Fibroblast of lung (primary cell): ENCODE results near the gene PDE6D. TPM values are rescaled to one million over a fixed set of nuclear protein-coding genes. Genes with fewer than 3 reads are reported as not detected.

ENCODE experiments used
- DNase-seq, 2 donors: peaks; one replicate each; pipeline versions ENCODE4 v3.0.0 to v3.0.0-alpha.2; 2010; ENCODE audit warnings: low read depth in 2 of 2
- H2AFZ ChIP-seq: 2 replicates; pipeline ENCODE4 v1.5.1; 2012; ENCODE audit warnings: low read length, control low read depth, inconsistent platforms
- H3K27ac ChIP-seq: 2 replicates; pipeline ENCODE4 v1.5.1; 2011; ENCODE audit warnings: low read length, control low read depth; ENCODE audit not compliant: insufficient read depth
- H3K27me3 ChIP-seq: 2 replicates; pipeline ENCODE4 v1.5.1; 2011; ENCODE audit warnings: mild to moderate bottlenecking, low read length; ENCODE audit not compliant: control insufficient read depth, insufficient read depth
- H3K36me3 ChIP-seq: 2 replicates; pipeline ENCODE4 v1.5.1; 2011; ENCODE audit warnings: low read length; ENCODE audit not compliant: control insufficient read depth, insufficient read depth
- H3K4me1 ChIP-seq: 2 replicates; pipeline ENCODE4 v1.5.1; 2011; ENCODE audit warnings: low read length; ENCODE audit not compliant: control insufficient read depth, insufficient read depth; ENCODE audit errors: extremely low read depth
- H3K4me2 ChIP-seq: 2 replicates; pipeline ENCODE4 v1.5.1; 2011; ENCODE audit warnings: low read length, control low read depth; ENCODE audit not compliant: insufficient read depth; ENCODE audit errors: extremely low read depth
- H3K4me3 ChIP-seq, 4 experiments: fragments of 200-600 bp in 1 of 4; sonication (generic) in 1 of 4; replicated peaks in 1 of 4; 2 replicates each; pipeline ENCODE4 v1.5.1; 2011 to 2016; ENCODE audit warnings: low read length in 4 of 4, low read depth in 3 of 4, mild to moderate bottlenecking in 3 of 4, control low read depth in 2 of 4, inconsistent platforms in 1 of 4, mixed read lengths in 1 of 4; ENCODE audit not compliant: insufficient read depth in 1 of 4; ENCODE audit errors: control extremely low read depth in 1 of 4
- H3K79me2 ChIP-seq: 2 replicates; pipeline ENCODE4 v1.5.1; 2012; ENCODE audit warnings: mild to moderate bottlenecking, low read length, inconsistent platforms; ENCODE audit not compliant: control insufficient read depth, insufficient read depth
- H3K9ac ChIP-seq: 2 replicates; pipeline ENCODE4 v1.5.1; 2011; ENCODE audit warnings: mild to moderate bottlenecking, low read length, control low read depth; ENCODE audit not compliant: insufficient read depth
- H3K9me3 ChIP-seq: 2 replicates; pipeline ENCODE4 v1.5.1; 2012; ENCODE audit warnings: low read depth, low read length; ENCODE audit not compliant: control insufficient read depth, insufficient read depth
- H4K20me1 ChIP-seq: 2 replicates; pipeline ENCODE4 v1.5.1; 2011; ENCODE audit warnings: low read length; ENCODE audit not compliant: control insufficient read depth, insufficient read depth; ENCODE audit errors: extremely low read depth
- EZH2 ChIP-seq: IDR thresholded peaks from 2 replicates; pipeline ENCODE4 v1.5.1; 2012; ENCODE audit warnings: low read length, control low read depth, mild to moderate bottlenecking; ENCODE audit errors: missing control alignments
- polyA plus RNA-seq, 2 donors: library from polyadenylated mRNA; depleted of rRNA in 1 of 2; stranded (reverse) in 1 of 2; unstranded in 1 of 2; fragments of >200 nt; gene quantifications; 2 replicates each; pipeline ENCODE4 v1.2.1, GENCODE V29; 2011 to 2012; ENCODE audit warnings: missing spikeins in 1 of 2
- total RNA-seq: library from RNA; depleted of rRNA; stranded (reverse); fragments of >200 nt; gene quantifications from 2 replicates; pipeline ENCODE4 v1.2.1, GENCODE V29; 2014
- TF ChIP-seq, protein P1 (sequence below), 2 donors: IDR thresholded peaks in 1 of 2; conservative IDR thresholded peaks in 1 of 2; 1 replicate in 1 of 2; 2 replicates in 1 of 2; pipeline ENCODE4 v1.5.1; 2011 to 2012; ENCODE audit warnings: low read length in 2 of 2, control low read depth in 1 of 2, inconsistent platforms in 1 of 2, low read depth in 1 of 2, mild to moderate bottlenecking in 1 of 2

PDE6D gene
- total and polyA plus RNA-seq, 2 donors (not counting 1 experiment from before 2014, with no cell fraction given): 14.4 to 32.3 TPM

DNA sequence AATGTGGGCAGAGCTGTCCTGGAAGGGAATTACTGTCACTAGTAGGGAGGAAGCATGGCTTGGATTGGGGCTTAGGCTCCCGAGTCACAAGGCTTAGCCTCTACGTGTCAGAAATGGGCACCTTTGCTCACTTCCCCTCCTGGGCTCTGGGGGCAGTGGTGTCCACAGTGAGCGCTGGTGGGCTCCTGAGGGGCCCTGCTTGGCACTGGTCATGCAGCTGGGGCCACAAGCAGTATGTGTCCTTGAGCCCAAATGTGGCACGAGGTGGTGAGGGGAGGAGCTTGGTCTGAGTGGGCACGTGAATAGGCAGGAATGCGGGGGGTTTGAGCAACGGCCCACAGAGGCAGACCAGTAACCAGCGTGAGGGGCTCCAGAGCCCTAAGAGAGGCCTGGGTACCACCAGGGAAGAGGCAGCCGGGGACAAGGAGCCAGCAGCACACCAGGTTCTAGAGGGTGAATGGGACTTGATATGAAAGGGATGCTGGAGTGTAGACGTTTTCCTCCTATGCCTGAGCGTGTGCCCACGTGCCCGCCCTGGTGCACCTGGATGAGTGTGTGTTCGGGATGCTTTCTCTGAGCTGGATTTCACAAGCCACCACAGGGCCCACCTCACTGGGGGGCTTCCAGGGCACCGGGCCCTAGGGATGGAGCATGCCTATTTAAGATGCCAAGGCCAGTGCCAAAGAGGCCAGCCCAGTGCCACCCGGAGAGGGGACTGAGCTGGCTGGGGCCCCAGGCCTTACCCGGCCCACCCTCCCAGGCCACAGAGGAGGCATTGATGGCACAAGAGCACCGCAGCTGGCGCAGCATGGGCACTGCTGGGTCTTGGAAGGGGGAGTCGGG lies 95.5 kb downstream of the PDE6D start:
- Histone ChIP-seq H3K27ac (no peak overlapping the region), H3K79me2 (no peaks in the 10 kb centered on the region), H3K4me3 (no peak overlapping the region), H3K4me2 (no peak overlapping the region), H3K9ac (no peak overlapping the region), H3K36me3 (no peaks in the 10 kb centered on the region), H4K20me1 (no peaks in the 10 kb centered on the region), H2AFZ (no peak overlapping the region), H3K9me3 (no peaks in the 10 kb centered on the region), H3K4me1 (peaks cover 3% of the 10 kb centered on the region), H3K27me3 (no peaks in the 10 kb centered on the region)
- no peak for TF ChIP-seq EZH2
- no peak for DNase-seq

DNA sequence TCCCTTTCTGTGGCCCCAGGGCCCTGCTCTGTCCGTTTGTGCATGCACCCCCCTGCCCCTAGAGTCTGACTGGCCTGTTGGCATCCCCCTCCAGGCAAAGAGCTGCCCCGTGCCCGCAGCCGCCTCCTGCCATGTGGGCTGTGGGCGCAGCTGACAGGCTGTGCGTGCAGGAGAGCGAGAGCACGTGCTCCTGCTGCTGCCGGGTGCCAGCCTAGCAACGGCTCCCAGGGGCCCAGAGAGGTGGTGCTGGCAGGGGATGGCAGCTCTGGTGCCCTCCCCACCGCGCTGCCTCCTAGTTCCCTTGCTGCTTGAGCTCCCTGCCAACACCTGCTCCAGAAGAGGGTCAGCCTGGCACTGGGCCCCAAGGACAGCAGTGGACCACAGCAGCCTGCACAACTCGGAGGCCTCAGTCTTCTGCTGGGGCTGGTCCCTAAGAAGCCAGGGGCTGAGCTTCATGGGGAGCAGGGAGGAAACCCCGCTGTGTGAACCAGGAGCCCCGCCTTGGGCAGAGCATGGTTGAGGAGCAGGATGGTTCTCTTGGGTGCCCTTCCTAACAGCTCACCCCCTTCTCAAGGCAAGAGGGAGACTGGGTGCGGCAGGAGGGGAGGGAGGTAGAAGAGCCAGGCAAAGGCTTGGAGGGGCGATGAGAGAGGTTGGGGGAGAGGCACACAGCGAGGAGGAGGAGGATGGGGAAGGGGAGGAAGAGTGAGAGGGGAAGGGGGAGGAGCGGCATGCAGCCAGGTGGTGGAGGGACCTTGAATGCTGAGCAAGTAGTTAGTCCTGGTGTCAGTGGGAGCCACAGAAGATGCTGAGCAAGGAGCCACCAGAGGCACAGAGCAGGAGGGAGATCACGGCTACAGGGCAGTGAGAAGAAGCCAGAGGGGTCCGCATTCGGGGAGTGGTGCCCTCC lies 96.5 kb downstream of the PDE6D start:
- Histone ChIP-seq H3K4me2 (no peak overlapping the region), H3K36me3 (no peaks in the 10 kb centered on the region), H3K79me2 (no peaks in the 10 kb centered on the region), H3K27me3 (no peaks in the 10 kb centered on the region), H2AFZ (no peak overlapping the region), H4K20me1 (no peaks in the 10 kb centered on the region), H3K9ac (no peak overlapping the region), H3K4me1 (peaks cover 3% of the 10 kb centered on the region), H3K27ac (no peak overlapping the region), H3K9me3 (no peaks in the 10 kb centered on the region), H3K4me3 (no peak overlapping the region)
- no peak for DNase-seq
- no peak for TF ChIP-seq EZH2
- TF ChIP-seq, protein P1, sequence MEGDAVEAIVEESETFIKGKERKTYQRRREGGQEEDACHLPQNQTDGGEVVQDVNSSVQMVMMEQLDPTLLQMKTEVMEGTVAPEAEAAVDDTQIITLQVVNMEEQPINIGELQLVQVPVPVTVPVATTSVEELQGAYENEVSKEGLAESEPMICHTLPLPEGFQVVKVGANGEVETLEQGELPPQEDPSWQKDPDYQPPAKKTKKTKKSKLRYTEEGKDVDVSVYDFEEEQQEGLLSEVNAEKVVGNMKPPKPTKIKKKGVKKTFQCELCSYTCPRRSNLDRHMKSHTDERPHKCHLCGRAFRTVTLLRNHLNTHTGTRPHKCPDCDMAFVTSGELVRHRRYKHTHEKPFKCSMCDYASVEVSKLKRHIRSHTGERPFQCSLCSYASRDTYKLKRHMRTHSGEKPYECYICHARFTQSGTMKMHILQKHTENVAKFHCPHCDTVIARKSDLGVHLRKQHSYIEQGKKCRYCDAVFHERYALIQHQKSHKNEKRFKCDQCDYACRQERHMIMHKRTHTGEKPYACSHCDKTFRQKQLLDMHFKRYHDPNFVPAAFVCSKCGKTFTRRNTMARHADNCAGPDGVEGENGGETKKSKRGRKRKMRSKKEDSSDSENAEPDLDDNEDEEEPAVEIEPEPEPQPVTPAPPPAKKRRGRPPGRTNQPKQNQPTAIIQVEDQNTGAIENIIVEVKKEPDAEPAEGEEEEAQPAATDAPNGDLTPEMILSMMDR (conservative IDR thresholded peaks at IDR 0.05 in 1 of 2, IDR thresholded peaks at IDR 0.05 in 1 of 2; ENCODE audit: low read depth in 1 of 2, low read length in 2 of 2): no peak

DNA sequence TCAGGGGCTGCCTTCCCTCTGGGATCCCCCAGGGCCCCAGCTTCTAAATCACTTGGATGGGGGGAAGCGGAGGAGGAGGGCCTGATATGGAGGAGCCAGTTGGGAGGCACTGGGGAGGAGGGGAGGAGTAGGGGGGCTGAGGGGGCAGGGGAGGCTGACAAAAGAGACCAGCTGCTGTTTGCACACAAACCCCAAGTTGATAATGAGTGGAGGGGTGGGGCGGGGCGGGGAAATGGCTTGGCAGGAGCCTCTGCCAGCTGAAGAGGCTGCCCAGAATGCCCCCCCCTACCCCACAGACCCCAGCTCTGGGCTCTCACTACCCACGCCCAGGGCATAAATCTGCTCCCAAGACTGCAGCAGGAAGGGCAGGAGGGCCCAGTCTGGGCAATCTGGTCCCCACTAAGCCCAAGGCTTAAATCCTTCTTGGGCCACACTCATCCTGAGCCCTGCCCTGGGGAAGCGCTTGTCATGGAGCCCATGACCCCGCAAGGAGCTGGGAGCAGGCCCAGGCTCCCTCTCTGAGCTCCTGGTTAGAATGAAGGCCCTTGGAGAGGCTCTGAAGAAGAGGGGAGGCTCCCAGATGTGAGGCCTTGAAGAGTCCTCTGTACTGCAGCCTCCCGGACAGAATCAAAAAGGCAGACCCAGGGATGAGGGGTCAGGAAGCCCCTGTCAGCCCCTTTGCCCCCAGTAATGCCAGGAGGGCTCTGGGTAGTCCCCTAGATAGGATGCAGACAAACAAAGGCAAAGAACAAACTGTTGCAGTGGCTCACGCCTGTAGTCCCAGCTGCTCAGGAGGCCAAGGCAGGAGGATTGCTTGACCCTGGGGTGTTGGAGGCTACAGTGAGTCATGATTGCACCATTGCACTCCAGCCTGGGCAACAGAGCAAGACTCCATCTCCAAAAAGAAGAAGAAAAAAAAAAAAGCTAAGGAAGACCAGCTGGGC lies 97.5 kb downstream of the PDE6D start:
- Histone ChIP-seq H3K9me3 (no peaks in the 10 kb centered on the region), H3K27me3 (no peaks in the 10 kb centered on the region), H3K9ac (no peak overlapping the region), H3K4me2 (no peak overlapping the region), H3K4me1 (peaks cover 3% of the 10 kb centered on the region), H4K20me1 (no peaks in the 10 kb centered on the region), H3K27ac (no peak overlapping the region), H3K79me2 (no peaks in the 10 kb centered on the region), H2AFZ (no peak overlapping the region), H3K4me3 (no peak overlapping the region), H3K36me3 (no peaks in the 10 kb centered on the region)
- no peak for TF ChIP-seq EZH2
- TF ChIP-seq, protein P1 (conservative IDR thresholded peaks at IDR 0.05 in 1 of 2, IDR thresholded peaks at IDR 0.05 in 1 of 2; ENCODE audit: low read depth in 1 of 2, low read length in 2 of 2): no peak
- no peak for DNase-seq
